GM19351 (cell line): ENCODE measurements around the gene TFF3.

Source experiments
- ATAC-seq: cut with Tn5 transposase; IDR thresholded peaks from one replicate; pipeline ENCODE4 v1.9.1; 2021; ENCODE audit warnings: mild to moderate bottlenecking, moderate library complexity; ENCODE audit not compliant: unreplicated experiment

The TFF3 gene

DNA sequence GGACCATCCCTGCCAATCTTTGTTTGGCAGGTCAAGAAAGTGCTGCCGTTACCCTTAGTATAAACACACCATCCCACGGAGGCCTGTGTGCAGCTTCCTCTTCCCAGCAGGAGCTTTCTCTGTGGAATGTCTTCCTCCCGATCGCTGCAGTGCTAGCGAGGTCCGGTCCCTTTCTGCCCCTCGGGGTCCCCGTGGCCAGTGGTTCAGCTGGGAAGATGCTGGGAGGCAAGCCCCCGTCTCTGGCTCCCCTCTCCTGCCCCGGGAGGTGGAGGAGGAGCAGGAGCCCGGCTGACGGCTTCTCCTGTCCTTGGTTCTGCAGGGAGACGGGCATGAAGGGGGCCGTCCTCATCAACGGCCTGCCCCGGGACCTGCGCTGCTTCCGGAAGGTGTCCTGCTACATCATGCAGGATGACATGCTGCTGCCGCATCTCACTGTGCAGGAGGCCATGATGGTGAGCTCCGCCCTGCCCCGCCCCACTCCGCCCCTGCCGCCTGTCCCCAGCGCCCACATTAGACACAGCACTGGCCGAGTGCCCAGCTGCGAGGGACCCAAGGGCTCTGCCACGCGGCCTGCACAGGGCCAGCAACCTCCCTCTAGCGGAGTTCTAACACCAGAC is 42.1 kb downstream of the TFF3 start:
- no peak for ATAC-seq

DNA sequence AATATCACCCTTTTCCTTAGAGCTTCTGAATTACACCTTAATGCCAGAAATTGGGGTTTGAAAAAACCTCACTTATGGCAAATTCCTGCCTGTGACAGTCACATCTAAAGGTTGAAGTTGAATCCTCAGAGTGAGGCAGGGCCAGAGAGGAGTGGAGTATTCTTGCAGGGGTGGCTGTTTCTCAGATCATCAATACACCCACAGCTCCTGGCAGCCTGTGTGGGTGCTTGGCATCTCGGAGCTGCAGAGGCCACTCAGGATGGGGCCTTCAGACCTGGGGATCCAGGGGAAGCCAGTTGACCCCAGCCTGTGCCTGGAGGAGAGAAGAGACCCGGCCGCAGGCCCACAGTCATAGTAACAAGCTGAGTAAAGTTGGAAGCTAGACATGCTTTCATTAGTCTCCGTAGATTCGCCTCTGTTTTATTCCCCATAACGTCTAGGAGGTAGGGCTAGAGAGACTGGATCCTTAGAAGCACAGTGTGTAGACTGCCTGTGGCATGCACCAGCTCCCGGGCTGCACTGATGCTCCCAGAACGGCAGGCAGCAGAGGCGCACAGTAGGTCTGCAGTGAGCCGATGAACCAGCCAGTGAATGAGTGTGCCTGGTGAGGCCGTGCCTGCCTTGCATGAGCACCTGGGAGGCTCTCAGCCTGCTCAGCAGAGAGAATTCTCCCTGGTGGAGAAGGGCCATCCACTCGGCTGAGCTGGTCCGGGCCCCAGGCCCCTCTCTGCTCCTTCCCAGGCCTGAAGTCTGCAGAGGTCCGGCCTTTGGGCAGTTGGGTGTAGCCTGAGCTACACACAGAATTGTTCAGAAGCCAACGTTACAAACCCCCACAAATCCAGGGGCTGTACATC is 42.9 kb downstream of the TFF3 start:
- no peak for ATAC-seq

DNA sequence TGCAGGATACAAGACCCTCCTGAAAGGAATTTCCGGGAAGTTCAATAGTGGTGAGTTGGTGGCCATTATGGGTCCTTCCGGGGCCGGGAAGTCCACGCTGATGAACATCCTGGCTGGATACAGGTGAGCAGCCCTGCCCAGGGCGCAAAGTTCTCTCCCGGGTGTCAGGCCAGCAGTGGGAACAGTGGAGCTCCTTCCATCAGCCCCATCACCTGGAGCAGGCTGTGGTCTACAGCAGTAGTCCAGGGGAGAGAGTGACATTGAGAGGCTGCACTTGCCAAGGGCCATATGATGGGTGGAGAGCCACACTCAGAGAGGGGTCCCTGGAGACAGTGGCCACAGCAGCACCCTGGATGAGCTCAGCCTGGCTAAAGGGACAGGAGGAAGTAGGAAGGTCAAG is 44.1 kb downstream of the TFF3 start:
- ATAC-seq = no peak

DNA sequence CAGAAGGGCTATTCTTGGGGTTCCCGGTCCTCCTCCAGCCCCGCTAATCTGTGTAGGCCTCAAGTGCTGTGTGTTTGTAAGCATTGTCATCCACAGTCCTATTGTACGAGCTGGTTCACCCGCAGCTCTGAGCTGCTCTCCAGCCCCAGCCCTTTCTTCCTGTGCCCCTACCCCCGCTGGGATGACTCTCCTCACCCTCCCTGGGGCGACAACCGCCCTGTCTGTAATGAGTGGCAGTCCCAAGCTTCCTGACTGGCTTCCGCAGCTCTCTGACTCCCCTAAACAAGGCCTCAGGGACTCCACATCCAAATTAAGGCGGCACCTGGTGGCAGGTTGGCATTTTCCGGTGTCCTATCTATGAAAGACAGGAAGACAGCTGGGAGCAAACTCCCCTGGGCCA is 45.8 kb downstream of the TFF3 start:
- ATAC-seq = no peak

DNA sequence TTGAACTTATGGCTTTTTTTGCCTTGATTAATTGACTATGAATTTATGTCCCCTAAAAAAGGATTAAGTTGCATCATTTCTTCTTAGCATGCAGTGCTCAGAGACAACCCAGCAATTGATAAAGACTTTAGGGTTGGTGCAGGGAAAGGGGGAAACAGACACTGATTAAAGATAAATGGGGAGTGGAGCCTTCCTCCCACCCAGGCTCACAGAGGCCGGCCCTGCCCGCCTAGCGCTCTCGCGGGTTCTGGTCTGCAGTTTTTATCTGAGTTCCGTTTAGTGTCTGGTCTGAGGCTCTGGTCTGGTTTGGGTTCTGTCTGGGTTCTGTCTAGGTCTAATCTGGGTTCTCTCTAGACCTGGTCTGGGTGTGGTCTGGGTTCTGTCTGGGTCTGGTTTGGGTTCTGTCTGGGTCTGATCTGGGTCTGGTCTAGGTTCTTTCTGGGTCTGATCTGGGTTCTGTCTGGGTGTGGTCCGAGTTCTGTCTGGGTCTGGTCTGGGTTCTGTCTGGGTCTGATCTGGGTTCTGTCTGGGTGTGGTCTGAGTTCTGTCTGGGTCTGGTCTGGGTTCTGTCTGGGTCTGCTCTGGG is 48.1 kb downstream of the TFF3 start:
- ATAC-seq = no peak

DNA sequence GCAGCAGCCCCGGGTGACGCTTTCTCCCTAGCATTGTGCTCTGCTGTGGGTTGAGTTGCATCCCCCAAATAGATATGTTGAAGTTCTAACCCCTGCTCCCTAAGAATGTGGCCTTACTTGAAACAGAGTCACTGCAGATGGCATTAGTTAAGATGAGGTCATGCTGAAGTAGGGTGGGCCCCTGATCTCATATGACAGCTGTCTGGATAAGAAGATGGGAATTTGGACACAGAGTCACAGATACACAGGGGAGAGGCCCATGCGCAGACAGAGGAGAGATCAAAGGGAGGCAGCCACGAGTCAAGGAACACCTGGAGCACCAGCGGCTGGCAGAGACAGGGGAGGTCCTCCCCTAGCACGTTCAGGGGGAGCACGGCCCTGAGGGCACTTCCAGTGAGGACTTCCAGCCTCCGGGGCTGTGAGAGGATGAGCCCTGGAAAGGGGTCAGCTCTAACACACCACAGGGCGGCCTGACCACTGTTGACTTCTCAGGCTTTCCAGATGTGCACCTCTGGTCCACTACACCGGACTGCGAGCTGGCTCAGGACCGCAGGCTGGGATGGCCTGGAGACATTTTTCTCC is 49.9 kb downstream of the TFF3 start:
- ATAC-seq = no peak

DNA sequence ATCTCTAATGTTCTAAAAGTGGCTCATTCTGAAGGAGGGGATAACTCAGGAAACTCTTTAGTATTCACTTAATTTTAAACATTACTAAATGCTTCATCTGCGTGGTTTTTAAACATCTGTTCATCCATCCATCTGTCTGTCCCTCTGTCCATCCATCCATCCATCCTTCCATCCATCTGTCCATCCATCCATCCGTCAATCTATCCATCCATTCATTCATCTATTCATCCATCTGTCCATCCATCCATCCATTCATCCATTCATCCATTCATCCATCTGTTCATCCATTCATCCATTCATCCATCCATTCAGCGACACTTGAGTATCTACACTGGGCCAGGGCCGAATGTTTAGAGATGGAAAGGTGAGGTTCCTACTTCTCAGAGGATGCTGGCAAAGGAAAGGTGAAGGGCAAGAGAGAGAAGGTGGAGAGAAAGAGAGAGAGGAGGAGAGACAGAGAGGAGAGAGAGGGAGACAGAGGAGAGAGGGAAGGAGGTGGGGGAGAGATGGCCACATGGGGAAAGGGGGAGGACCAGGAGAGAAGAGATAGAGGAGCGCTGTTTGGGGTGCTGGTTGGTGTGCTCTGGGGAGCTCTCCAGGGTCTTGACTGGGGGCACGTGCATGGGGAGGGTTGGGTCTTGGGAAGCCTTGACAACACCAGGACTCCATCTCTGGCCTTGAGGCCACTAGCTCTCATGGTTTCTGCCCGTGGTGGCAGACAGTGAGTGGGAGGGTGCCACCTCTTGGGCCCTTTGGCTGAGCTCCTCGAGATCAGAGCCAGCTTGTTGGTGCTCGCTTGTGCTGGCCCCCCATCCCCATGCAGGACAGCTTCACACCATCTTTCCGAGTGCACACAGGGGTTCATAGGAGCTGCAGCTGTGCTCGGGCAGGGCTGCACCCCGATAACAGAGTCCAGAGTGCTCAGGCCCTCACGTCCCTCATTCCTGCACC is 50.7 kb downstream of the TFF3 start:
- no peak for ATAC-seq

DNA sequence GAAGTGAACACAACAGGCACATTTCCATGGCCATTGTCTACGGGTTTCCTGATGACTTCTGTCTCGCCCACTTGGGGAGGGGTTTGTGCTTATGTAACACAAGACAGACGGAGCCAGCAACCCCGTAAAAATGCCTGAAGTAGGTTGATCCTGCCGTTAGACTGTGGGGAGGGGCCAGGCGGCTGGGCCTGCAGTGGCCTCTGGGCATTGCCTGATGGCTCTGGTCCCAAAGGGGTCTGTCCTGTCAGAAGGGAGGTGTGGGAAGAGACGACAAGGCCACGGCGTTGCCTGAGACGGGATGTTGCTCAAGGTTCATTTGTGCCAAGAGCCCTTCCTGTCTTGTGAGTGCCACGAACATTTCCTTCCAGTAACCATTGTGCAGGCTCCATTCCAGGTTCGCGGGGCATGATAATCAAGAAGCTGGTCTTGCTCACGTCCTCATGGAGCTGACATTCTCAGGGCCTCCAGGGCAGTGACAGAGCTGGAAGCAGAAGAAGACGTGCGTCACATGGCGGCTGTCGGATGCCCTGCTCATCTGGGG is 51.5 kb downstream of the TFF3 start:
- no peak for ATAC-seq

DNA sequence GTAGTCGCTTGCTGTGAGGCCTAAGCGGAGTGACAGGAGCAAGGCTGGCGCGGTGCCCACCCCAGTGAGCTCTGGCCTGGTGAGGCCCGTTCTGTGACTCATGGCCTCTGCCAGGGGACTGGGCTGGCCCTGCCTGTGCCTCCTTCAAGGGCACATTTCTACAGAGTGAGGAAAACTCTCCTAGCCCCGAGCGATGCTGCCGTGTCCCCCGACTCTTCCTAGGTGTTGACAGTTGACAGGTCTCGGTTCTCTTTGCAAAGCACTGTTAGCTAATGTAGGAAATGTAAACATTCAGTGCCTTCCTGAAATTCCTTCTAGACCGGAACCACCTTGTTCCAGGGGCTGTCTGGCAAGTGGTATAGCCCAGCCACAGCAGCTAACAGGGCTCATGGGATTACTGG is 52.4 kb downstream of the TFF3 start:
- no peak for ATAC-seq

DNA sequence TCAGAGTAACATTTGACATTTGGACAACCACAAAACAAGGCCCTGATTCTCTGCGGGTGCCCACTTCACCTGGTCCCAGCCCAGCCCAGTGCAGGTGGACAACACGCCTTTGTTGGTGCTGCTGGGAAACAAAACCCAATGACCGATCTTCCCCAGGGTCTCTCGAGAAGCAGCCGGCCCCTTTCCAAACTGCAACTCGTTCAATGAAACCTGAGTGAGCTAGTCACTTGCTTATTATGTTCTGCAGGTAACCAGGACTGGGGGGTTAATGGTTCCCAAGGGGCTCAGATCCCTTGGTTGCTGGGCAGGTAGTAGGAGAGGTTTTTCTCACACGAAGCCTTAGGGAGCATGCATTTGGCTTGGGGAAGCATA is 53.4 kb downstream of the TFF3 start:
- ATAC-seq = no peak
